Coronary artery (tissue), 2 donors: Measurements from ENCODE around the gene PHACTR2.

Experiments used
- DNase-seq: peaks from one replicate; pipeline ENCODE4 v3.0.0-alpha.2; 2017; ENCODE audit warnings: low spot score
- H3K27ac ChIP-seq, 2 donors: fragments of 200-600 bp; sonication (generic); one replicate each; pipeline ENCODE4 v1.5.1; 2016 to 2019
- H3K4me3 ChIP-seq: fragments of 200-600 bp; sonication (generic); 2 replicates; pipeline ENCODE4 v1.5.1; 2016; ENCODE audit warnings: mild to moderate bottlenecking, moderate library complexity
- CTCF ChIP-seq: fragments of 200-600 bp; sonication (generic); IDR thresholded peaks from one replicate; pipeline ENCODE4 v1.5.1; 2019; ENCODE audit warnings: antibody characterized with exemption

The PHACTR2 gene

GRCh38 chr6:143698759-143699429 lies 21.1 kb downstream of the PHACTR2 start:
- no peak overlapping the region for H3K4me3 ChIP-seq
- TF ChIP-seq CTCF = no peak
- no peak for DNase-seq
- H3K27ac ChIP-seq = peak overlapping the region in 1 of 2 donors; percentile 43

DNA sequence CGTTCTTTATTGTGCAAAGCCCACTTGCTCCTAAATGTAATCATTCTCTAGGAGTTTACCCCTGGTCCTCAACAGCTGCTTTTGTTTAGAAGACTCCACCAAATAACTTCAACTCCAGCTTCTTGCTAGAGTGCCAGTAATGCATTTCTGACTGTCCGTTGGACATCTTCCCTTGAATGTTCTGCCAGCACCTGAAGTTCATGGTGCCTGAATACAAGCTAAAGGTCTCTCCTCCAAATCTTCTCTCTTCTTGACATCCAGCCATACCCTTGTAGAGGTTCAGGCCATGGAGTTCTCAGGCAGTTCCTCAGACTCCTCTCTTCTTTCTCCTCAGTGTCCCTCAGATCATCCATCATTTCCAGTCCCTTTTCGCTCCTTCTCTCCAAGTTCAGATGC lies 21.7 kb downstream of the PHACTR2 start:
- no peak for DNase-seq
- Histone ChIP-seq H3K27ac (peak overlapping the region in 1 of 2 donors; percentile 43), H3K4me3 (no peak overlapping the region)
- TF ChIP-seq CTCF = no peak

- TF ChIP-seq CTCF = no peak
- DNase-seq = no peak
- peak overlapping the region; percentile 12 for H3K4me3 ChIP-seq
- peak overlapping the region; percentile 41 to 68 for H3K27ac ChIP-seq
Measured at GRCh38 chr6:143700684-143701348, 23.1 kb downstream of the PHACTR2 start.

DNA sequence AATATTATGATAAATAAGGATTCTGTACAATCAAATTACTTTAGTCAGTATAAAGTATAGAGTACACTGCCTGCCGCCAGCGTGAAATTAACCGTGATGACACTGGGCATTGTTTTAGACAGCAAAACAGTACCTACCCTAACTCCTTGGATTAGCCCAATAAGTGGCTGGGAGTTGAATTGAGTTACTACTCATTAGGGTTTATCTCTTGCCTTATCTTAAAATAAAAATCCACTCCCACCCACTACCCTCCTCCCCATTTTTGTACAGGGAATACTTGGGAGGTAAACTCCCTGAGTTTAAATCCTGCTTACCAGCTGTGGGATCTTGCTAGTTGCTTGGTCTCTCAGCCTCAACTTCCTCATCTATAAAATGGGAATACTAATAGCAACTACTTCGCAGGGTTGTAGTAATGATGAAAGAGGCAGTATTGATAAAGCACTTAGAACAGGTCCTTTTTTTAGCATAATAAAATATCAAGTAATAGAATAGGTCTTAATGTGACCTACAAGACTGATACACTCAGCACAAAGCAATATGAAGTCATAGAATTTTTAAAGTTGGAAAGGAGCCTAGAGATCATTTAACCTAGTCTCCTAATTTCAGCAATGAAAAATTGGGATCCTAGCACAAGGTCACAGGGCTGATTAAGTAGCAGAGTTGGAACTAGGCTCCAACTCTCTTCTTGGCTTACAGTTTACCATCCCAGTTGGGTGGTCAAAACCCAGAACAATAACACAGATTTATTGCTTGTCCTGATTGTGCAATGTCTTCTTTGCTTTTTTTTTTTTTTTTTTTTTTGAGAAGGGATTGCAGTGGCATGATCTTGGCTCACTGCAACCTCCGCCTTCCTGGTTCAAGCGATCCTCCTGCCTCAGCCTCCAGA lies 23.8 kb downstream of the PHACTR2 start:
- H3K27ac ChIP-seq = peak overlapping the region; percentile 41 to 68
- TF ChIP-seq CTCF = no peak
- no peak for DNase-seq
- peak overlapping the region; percentile 12 for H3K4me3 ChIP-seq

- H3K27ac ChIP-seq = no peak overlapping the region
- no peak for DNase-seq
- TF ChIP-seq CTCF = no peak
- no peak overlapping the region for H3K4me3 ChIP-seq
Measured at GRCh38 chr6:143705569-143705968, 27.8 kb downstream of the PHACTR2 start.

- H3K4me3 ChIP-seq = no peak overlapping the region
- TF ChIP-seq CTCF = no peak
- DNase-seq = no peak
- H3K27ac ChIP-seq = no peak overlapping the region
Measured at GRCh38 chr6:143707697-143708096, 29.9 kb downstream of the PHACTR2 start.
